Chondrocyte (in vitro differentiated cells): ENCODE measurements around the gene MAML2. TPM values are rescaled to one million over a fixed set of nuclear protein-coding genes. Genes with fewer than 3 reads are reported as not detected.

Experiments used
- DNase-seq: peaks from one replicate; pipeline ENCODE4 v3.0.0; 2021; ENCODE audit warnings: mixed read lengths, low spot score
- H3K27ac Mint-ChIP-seq: one replicate; pipeline ENCODE4 v1.8.0; 2021; ENCODE audit warnings: mild to moderate bottlenecking, moderate library complexity, mixed read lengths; ENCODE audit not compliant: unreplicated experiment
- H3K27me3 Mint-ChIP-seq: 2 replicates; pipeline ENCODE4 v1.8.0; 2021; ENCODE audit warnings: low read depth, mixed read lengths
- H3K36me3 Mint-ChIP-seq: 2 replicates; pipeline ENCODE4 v1.8.0; 2021; ENCODE audit warnings: low read depth, mixed read lengths
- H3K4me1 Mint-ChIP-seq: 2 replicates; pipeline ENCODE4 v1.8.0; 2021; ENCODE audit warnings: low read depth, mild to moderate bottlenecking, mixed read lengths
- H3K4me3 Mint-ChIP-seq: one replicate; pipeline ENCODE4 v1.8.0; 2021; ENCODE audit warnings: mild to moderate bottlenecking, moderate library complexity, mixed read lengths; ENCODE audit not compliant: unreplicated experiment
- H3K9me3 Mint-ChIP-seq: 2 replicates; pipeline ENCODE4 v1.8.0; 2021; ENCODE audit warnings: low read depth, mixed read lengths
- CTCF ChIP-seq: fragments of 200-600 bp; sonication (generic); IDR thresholded peaks from 2 replicates; pipeline ENCODE4 v1.5.0; 2021; ENCODE audit warnings: antibody characterized with exemption, mild to moderate bottlenecking, moderate library complexity
- total RNA-seq: library from RNA; stranded (reverse); gene quantifications from 3 replicates; pipeline ENCODE4 v1.2.1, GENCODE V29; 2021

MAML2 gene
- total RNA-seq, 1 donor from 2014 or later, result 19.0 TPM

DNA sequence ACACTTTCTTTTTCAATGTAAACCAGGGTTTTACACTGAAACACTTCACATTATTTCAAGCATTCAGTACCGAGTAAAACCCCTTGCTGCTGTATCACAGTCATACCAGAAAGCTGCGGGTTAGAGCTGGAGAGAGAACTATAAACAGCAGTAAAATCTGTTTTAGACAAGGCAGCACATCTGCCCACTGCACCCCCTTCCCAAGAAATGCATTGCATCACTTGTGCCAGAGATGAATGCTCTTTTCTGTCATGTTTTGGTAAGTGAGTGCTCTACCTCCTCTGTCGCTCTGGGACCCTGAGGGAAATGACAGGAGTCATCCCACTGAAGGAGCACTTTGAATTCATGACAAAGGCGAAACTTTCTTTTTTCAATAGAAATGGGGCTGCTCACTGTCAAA, 107.2 kb downstream of the MAML2 start:
- Mint-ChIP-seq H3K27me3 (no peaks in the 10 kb centered on the region), H3K4me1 (peaks cover 31% of the 10 kb centered on the region), H3K9me3 (no peaks in the 10 kb centered on the region), H3K27ac (peak overlapping the region; percentile 55), H3K36me3 (peaks cover 4% of the 10 kb centered on the region), H3K4me3 (no peak overlapping the region)
- TF ChIP-seq CTCF, result no peak
- DNase-seq, result no peak

- Mint-ChIP-seq H3K4me1 (peaks cover 38% of the 10 kb centered on the region), H3K9me3 (no peaks in the 10 kb centered on the region), H3K27ac (peak overlapping the region; percentile 55), H3K27me3 (no peaks in the 10 kb centered on the region), H3K4me3 (no peak overlapping the region), H3K36me3 (peaks cover 4% of the 10 kb centered on the region)
- TF ChIP-seq CTCF, result no peak
- no peak for DNase-seq
These were observed 108.0 kb downstream of the MAML2 start for GRCh38 chr11:96234866-96235441.

DNA sequence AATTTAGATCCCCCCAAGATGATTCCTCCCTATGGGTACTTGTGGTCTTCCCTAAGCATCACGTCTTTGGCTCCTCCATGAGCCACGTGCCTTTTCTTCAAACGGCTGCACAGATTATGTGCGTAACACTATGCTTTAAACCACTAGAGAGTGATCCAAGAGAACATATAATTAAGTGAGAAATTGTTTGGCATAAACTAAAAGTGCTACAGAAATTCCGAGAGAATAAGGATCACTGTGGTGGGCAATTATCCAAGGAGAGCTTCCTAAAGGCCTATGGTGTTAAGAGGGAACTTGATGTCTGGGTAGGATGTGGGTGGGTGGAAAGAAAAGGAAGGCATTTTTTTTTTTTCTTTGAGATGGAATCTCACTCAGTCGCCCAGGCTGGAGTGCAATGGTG, 110.9 kb downstream of the MAML2 start:
- Mint-ChIP-seq H3K27me3 (no peaks in the 10 kb centered on the region), H3K4me1 (peaks cover 66% of the 10 kb centered on the region), H3K27ac (no peak overlapping the region), H3K36me3 (peaks cover 4% of the 10 kb centered on the region), H3K9me3 (no peaks in the 10 kb centered on the region), H3K4me3 (no peak overlapping the region)
- TF ChIP-seq CTCF, result no peak
- DNase-seq, result no peak

- Mint-ChIP-seq H3K9me3 (no peaks in the 10 kb centered on the region), H3K27ac (peak overlapping the region; percentile 22), H3K4me1 (peaks cover 72% of the 10 kb centered on the region), H3K4me3 (no peak overlapping the region), H3K36me3 (peaks cover 4% of the 10 kb centered on the region), H3K27me3 (no peaks in the 10 kb centered on the region)
- DNase-seq, result no peak
- TF ChIP-seq CTCF, result no peak
These were observed 112.3 kb downstream of the MAML2 start for GRCh38 chr11:96230686-96231085.

- Mint-ChIP-seq H3K27me3 (no peaks in the 10 kb centered on the region), H3K27ac (peak overlapping the region; percentile 99), H3K9me3 (no peaks in the 10 kb centered on the region), H3K4me1 (peaks cover 71% of the 10 kb centered on the region), H3K4me3 (peak overlapping the region; percentile 11), H3K36me3 (peaks cover 3% of the 10 kb centered on the region)
- DNase-seq, result no peak
- TF ChIP-seq CTCF, result no peak
These were observed 113.5 kb downstream of the MAML2 start for GRCh38 chr11:96229354-96229977.
